ENCODE data around the gene GRPEL1. TPM values are rescaled to one million over a fixed set of nuclear protein-coding genes. Genes with fewer than 3 reads are reported as not detected.
A peak's percentile ranks its signal among the peaks of the same experiment; 100 is the strongest.
"Not testable (repeated sequence)": the region's sequence is repeated elsewhere in the genome, so short reads cannot be mapped to it uniquely, and the experiment has no call there.

Gene GRPEL1
- total RNA-seq, 4 donors from 2014 or later = 7.4 to 55.0 (median 21.4) TPM

DNA sequence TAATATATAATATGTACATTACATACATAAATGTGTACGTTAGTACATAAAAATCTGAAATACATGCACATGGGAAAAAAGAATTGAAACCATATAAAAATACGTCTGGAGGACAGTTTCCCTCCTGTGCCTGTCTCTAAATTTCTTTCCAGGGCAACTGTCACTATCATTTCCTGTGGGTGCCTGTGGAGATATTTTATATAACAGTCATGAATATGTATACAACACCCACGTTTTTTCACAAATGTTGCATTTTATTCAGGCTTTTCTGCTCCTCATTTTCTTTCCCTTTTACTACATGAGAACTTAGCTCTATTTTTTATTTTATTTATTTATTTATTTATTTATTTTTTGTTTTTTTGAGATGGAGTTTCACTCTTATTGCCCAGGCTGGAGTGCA, 24.2 kb upstream of the GRPEL1 start:
- intact Hi-C loops (cut with DNase I; ENCODE audit: low total_unique reads) = no loop called here
- no peak overlapping the region for H3K27ac ChIP-seq
- peaks cover 9 to 11% of the 10 kb centered on the region in 2 donors for H3K4me1 ChIP-seq
- no peak overlapping the region for H3K4me3 ChIP-seq
- no peaks in the 10 kb centered on the region for H3K27me3 ChIP-seq
- TF ChIP-seq, protein P1, sequence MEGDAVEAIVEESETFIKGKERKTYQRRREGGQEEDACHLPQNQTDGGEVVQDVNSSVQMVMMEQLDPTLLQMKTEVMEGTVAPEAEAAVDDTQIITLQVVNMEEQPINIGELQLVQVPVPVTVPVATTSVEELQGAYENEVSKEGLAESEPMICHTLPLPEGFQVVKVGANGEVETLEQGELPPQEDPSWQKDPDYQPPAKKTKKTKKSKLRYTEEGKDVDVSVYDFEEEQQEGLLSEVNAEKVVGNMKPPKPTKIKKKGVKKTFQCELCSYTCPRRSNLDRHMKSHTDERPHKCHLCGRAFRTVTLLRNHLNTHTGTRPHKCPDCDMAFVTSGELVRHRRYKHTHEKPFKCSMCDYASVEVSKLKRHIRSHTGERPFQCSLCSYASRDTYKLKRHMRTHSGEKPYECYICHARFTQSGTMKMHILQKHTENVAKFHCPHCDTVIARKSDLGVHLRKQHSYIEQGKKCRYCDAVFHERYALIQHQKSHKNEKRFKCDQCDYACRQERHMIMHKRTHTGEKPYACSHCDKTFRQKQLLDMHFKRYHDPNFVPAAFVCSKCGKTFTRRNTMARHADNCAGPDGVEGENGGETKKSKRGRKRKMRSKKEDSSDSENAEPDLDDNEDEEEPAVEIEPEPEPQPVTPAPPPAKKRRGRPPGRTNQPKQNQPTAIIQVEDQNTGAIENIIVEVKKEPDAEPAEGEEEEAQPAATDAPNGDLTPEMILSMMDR (IDR thresholded peaks at IDR 0.05) = no peak
- no peak for TF ChIP-seq POLR2A (IDR thresholded peaks at IDR 0.05)
- no peak for DNase-seq
- no peaks in the 10 kb centered on the region for H3K36me3 ChIP-seq
- no peaks in the 10 kb centered on the region for H3K9me3 ChIP-seq

DNA sequence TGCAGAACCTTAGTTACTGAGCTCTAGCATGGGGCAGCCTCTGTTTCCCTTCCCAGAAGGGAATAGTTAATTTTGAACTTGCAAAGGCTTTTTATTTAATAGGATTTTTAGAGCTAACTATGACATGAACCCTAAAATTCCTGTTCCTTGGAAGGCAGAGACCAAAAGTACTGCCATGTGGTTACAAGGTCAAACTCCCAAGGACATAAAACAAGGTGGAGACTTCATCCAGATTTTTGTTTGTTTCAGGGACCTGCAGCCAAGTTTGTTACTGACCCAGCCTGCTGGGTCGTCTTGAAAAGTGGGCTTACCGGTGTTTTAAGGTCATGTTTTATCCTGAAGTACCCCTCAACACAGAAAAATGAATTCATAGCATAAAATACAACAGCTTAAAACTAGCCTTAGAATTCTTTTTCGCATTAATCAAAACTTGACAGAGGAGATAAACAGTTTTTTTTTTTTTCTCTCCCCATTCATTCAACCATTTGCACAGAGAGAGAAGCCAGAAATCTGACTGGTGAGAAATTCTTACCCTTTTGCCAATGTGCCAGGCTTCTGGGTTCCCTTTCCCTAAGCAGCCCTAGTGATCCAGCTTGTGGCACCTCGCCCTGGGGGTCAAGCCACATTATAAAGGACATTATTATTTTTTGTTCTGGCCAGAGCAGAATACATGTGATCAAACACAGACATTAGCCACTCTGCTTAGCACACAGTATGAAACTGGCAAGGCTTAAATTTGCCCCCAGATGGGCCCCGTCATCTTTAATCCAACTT, 21.5 kb upstream of the GRPEL1 start:
- H3K27me3 ChIP-seq = no peaks in the 10 kb centered on the region
- H3K9me3 ChIP-seq = no peaks in the 10 kb centered on the region
- peaks cover 9 to 11% of the 10 kb centered on the region in 2 donors for H3K4me1 ChIP-seq
- TF ChIP-seq, protein P1 (IDR thresholded peaks at IDR 0.05) = no peak
- no peak for TF ChIP-seq POLR2A (IDR thresholded peaks at IDR 0.05)
- H3K27ac ChIP-seq = peak overlapping the region; percentile 51 to 66
- DNase-seq = peak in 1 of 2 donors; percentile 16
- intact Hi-C loops (cut with DNase I; ENCODE audit: low total_unique reads) = no loop called here
- no peak overlapping the region for H3K4me3 ChIP-seq
- H3K36me3 ChIP-seq = no peaks in the 10 kb centered on the region

DNA sequence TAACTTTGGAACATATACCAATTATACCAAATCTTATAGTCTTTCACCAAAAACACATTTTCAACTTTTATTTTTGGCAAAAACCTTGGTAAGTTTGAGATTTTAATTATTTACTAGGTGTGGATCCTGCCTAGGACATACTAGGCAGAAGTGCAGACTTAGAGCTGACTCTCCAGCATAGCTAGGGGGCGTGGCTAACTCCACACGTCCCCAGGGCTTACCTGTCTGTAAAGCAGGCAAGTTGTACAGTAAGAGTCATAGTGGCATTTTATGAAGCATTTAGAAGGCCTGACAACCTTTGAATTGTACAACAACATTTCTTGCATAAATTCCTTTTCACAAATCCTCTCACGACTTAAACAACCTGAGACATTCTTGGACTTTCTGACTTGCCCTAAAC, 19.2 kb upstream of the GRPEL1 start:
- Histone ChIP-seq H3K4me1 (peaks cover 9 to 11% of the 10 kb centered on the region in 2 donors), H3K36me3 (no peaks in the 10 kb centered on the region), H3K4me3 (no peak overlapping the region), H3K9me3 (no peaks in the 10 kb centered on the region), H3K27ac (no peak overlapping the region), H3K27me3 (no peaks in the 10 kb centered on the region)
- TF ChIP-seq POLR2A (IDR thresholded peaks at IDR 0.05) = no peak
- TF ChIP-seq, protein P1 (IDR thresholded peaks at IDR 0.05) = no peak
- intact Hi-C loops (cut with DNase I; ENCODE audit: low total_unique reads) = no loop called here
- no peak for DNase-seq

DNA sequence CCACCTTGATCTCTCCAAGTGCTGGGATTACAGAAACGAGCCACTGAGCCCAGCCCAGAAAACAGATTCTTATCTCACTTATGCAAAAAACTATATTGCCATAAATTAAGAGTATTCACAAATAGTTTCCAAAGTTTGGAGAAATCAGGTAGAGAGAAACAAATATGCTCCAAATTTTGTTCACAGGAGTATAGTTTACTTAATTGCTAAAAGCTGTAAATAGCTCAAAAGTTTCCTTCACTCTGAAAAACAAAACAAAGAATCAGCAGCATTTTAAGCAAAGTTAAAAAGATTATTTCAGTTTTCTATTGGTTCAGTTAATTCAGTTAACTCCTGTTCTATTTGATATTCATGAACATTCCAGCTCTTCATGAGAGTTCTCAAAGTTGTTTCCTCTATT, 18.5 kb upstream of the GRPEL1 start:
- H3K27me3 ChIP-seq = no peaks in the 10 kb centered on the region
- peaks cover 9 to 11% of the 10 kb centered on the region in 2 donors for H3K4me1 ChIP-seq
- intact Hi-C loops (cut with DNase I; ENCODE audit: low total_unique reads) = no loop called here
- TF ChIP-seq POLR2A (IDR thresholded peaks at IDR 0.05) = no peak
- TF ChIP-seq, protein P1 (IDR thresholded peaks at IDR 0.05) = no peak
- H3K4me3 ChIP-seq = no peak overlapping the region
- H3K9me3 ChIP-seq = no peaks in the 10 kb centered on the region
- no peaks in the 10 kb centered on the region for H3K36me3 ChIP-seq
- H3K27ac ChIP-seq = no peak overlapping the region
- no peak for DNase-seq

DNA sequence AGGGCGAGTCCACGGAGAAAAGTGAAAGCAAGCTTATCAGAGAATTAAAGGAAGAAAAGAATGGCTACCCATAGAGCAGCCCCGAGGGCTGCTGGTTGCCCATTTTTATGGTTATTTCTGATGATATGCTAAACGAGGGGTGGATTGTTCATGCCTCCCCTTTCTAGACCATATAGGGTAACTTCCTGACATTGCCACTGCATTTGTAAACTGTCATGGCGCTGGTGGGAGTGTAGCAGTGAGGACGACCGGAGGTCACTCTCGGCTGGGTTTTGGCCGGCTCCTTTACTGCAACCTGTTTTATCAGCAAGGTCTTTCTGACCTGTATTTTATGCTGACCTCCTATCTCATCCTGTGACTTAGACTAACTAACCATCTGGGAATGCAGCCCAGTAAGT, 16.7 kb upstream of the GRPEL1 start:
- H3K9me3 ChIP-seq; H3K36me3 ChIP-seq; H3K4me1 ChIP-seq; intact Hi-C loops (cut with DNase I; ENCODE audit: low total_unique reads); DNase-seq; H3K27me3 ChIP-seq: not testable (repeated sequence)
- Histone ChIP-seq H3K4me3 (peak overlapping the region in 1 of 2 donors; percentile 1), H3K27ac (peak overlapping the region in 1 of 2 donors; percentile 22)
